Breast epithelium (tissue), 4 donors: ENCODE results near the gene ATPAF2. TPM values are rescaled to one million over a fixed set of nuclear protein-coding genes. Genes with fewer than 3 reads are reported as not detected.
A peak's percentile ranks its signal among the peaks of the same experiment; 100 is the strongest.

Source experiments
- DNase-seq, 2 donors: peaks; one replicate each; pipeline ENCODE4 v3.0.0-alpha.2; 2019; ENCODE audit warnings: low spot score in 2 of 2
- H3K27ac ChIP-seq, 2 donors: fragments of 200-600 bp; sonication (generic) in 1 of 2; one replicate each; pipeline ENCODE4 v1.5.1; 2016 to 2019; ENCODE audit warnings: mild to moderate bottlenecking in 1 of 2
- H3K27me3 ChIP-seq, 2 donors: fragments of 200-600 bp; sonication (generic) in 1 of 2; one replicate each; pipeline versions ENCODE4 v1.5.1 to v1.6.0; 2017 to 2019; ENCODE audit warnings: control low read depth in 1 of 2, mild to moderate bottlenecking in 1 of 2
- H3K36me3 ChIP-seq: fragments of 200-600 bp; one replicate; pipeline ENCODE4 v1.5.1; 2019
- H3K4me1 ChIP-seq, 2 donors: fragments of 200-600 bp; sonication (generic); one replicate each; pipeline ENCODE4 v1.5.1; 2016 to 2019; ENCODE audit warnings: control low read depth in 1 of 2
- H3K4me3 ChIP-seq, 3 donors: fragments of 200-600 bp; sonication (generic); 1 replicate in 2 of 3; 2 replicates in 1 of 3; pipeline ENCODE4 v1.5.1; 2016 to 2019; ENCODE audit warnings: mild to moderate bottlenecking in 3 of 3, moderate library complexity in 2 of 3
- H3K9me3 ChIP-seq, 2 donors: fragments of 200-600 bp; sonication (generic) in 1 of 2; one replicate each; pipeline ENCODE4 v1.5.1; 2016 to 2019; ENCODE audit warnings: control low read depth in 1 of 2
- CTCF ChIP-seq, 3 donors: fragments of 450-650 bp; IDR thresholded peaks; one replicate each; pipeline ENCODE4 v1.5.1; 2016 to 2017; ENCODE audit warnings: antibody characterized with exemption in 3 of 3, mild to moderate bottlenecking in 3 of 3, moderate library complexity in 3 of 3
- POLR2A ChIP-seq: fragments of 450-650 bp; IDR thresholded peaks from one replicate; pipeline ENCODE4 v1.6.1; 2016; ENCODE audit warnings: antibody characterized with exemption, mild to moderate bottlenecking, moderate library complexity
- POLR2AphosphoS5 ChIP-seq, 3 donors: sonication (generic); formaldehyde crosslinking; IDR thresholded peaks; one replicate each; pipeline ENCODE4 v1.6.1; 2017; ENCODE audit warnings: antibody characterized with exemption in 3 of 3
- intact Hi-C: fragments of 100-400 bp; cut with DNase I; formaldehyde crosslinking; loops from one replicate; pipeline ENCODE4 v1.15.1; 2023; ENCODE audit warnings: low total_unique reads
- total RNA-seq, 3 donors: library from RNA; depleted of rRNA; stranded (reverse); fragments of >200 nt; gene quantifications; one replicate each; pipeline ENCODE4 v1.1.0, GENCODE V29; 2016

The ATPAF2 gene
- total RNA-seq, 3 donors from 2014 or later, result 12.9 to 15.7 (median 13.0) TPM

GRCh38 chr17:18025945-18026776 is 12.8 kb downstream of the ATPAF2 start:
- no peak for DNase-seq
- TF ChIP-seq POLR2A (no peak), CTCF (IDR thresholded peaks at IDR 0.05) (no peak), POLR2AphosphoS5 (IDR thresholded peaks at IDR 0.05) (no peak)
- H3K9me3 ChIP-seq, result no peaks in the 10 kb centered on the region
- intact Hi-C loops, result no loop called here
- H3K27me3 ChIP-seq, result no peaks in the 10 kb centered on the region
- no peak overlapping the region for H3K4me3 ChIP-seq
- H3K27ac ChIP-seq, result peak overlapping the region in 1 of 2 donors; percentile 9
- H3K4me1 ChIP-seq, result no peaks in the 10 kb centered on the region
- H3K36me3 ChIP-seq, result no peaks in the 10 kb centered on the region

GRCh38 chr17:18025241-18025944 is 13.6 kb downstream of the ATPAF2 start:
- intact Hi-C loops, result no loop called here
- TF ChIP-seq CTCF (IDR thresholded peaks at IDR 0.05) (no peak), POLR2A (no peak), POLR2AphosphoS5 (IDR thresholded peaks at IDR 0.05) (no peak)
- no peak overlapping the region for H3K4me3 ChIP-seq
- H3K27ac ChIP-seq, result no peak overlapping the region
- no peaks in the 10 kb centered on the region for H3K9me3 ChIP-seq
- DNase-seq, result no peak
- H3K4me1 ChIP-seq, result no peaks in the 10 kb centered on the region
- no peaks in the 10 kb centered on the region for H3K27me3 ChIP-seq
- H3K36me3 ChIP-seq, result no peaks in the 10 kb centered on the region

GRCh38 chr17:18021372-18021771 is 17.6 kb downstream of the ATPAF2 start:
- intact Hi-C loops, result no loop called here
- H3K9me3 ChIP-seq, result no peaks in the 10 kb centered on the region
- no peak overlapping the region for H3K4me3 ChIP-seq
- no peaks in the 10 kb centered on the region for H3K36me3 ChIP-seq
- H3K27ac ChIP-seq, result no peak overlapping the region
- H3K4me1 ChIP-seq, result peaks cover 0 to 9% of the 10 kb centered on the region in 2 donors
- DNase-seq, result no peak
- no peaks in the 10 kb centered on the region for H3K27me3 ChIP-seq
- TF ChIP-seq POLR2A (no peak), POLR2AphosphoS5 (IDR thresholded peaks at IDR 0.05) (no peak), CTCF (IDR thresholded peaks at IDR 0.05) (no peak)

GRCh38 chr17:18020971-18021370 is 18.0 kb downstream of the ATPAF2 start:
- Histone ChIP-seq H3K4me3 (no peak overlapping the region), H3K27ac (no peak overlapping the region), H3K27me3 (no peaks in the 10 kb centered on the region), H3K36me3 (no peaks in the 10 kb centered on the region), H3K9me3 (no peaks in the 10 kb centered on the region), H3K4me1 (peaks cover 0 to 9% of the 10 kb centered on the region in 2 donors)
- no peak for DNase-seq
- TF ChIP-seq POLR2AphosphoS5 (IDR thresholded peaks at IDR 0.05) (no peak), CTCF (IDR thresholded peaks at IDR 0.05) (no peak), POLR2A (no peak)
- intact Hi-C loops, result no loop called here

- H3K4me3 ChIP-seq, result no peak overlapping the region
- H3K27me3 ChIP-seq, result no peaks in the 10 kb centered on the region
- no peak overlapping the region for H3K27ac ChIP-seq
- TF ChIP-seq CTCF (IDR thresholded peaks at IDR 0.05) (no peak), POLR2AphosphoS5 (IDR thresholded peaks at IDR 0.05) (no peak), POLR2A (no peak)
- peaks cover 0 to 9% of the 10 kb centered on the region in 2 donors for H3K4me1 ChIP-seq
- intact Hi-C loops, result no loop called here
- DNase-seq, result no peak
- no peaks in the 10 kb centered on the region for H3K9me3 ChIP-seq
- no peaks in the 10 kb centered on the region for H3K36me3 ChIP-seq
Measured at GRCh38 chr17:18019838-18020154, 19.2 kb downstream of the ATPAF2 start.
